Stimulated activated CD8-positive, alpha-beta memory T cell treated with anti-CD3 and anti-CD28 coated beads, Interleukin-12 subunit alpha, Interleukin-12 subunit beta, amount 100 ng/mL, for 4 hours (primary cell): ENCODE data around the gene EPS8L1.
A peak's percentile ranks its signal among the peaks of the same experiment; 100 is the strongest.

Source experiments
- DNase-seq: peaks from one replicate; pipeline ENCODE4 v3.0.0-alpha.2; 2020; ENCODE audit warnings: low read depth

The EPS8L1 gene

GRCh38 chr19:55080121-55080967 is 4.7 kb downstream of the EPS8L1 start:
- no peak for DNase-seq

DNA sequence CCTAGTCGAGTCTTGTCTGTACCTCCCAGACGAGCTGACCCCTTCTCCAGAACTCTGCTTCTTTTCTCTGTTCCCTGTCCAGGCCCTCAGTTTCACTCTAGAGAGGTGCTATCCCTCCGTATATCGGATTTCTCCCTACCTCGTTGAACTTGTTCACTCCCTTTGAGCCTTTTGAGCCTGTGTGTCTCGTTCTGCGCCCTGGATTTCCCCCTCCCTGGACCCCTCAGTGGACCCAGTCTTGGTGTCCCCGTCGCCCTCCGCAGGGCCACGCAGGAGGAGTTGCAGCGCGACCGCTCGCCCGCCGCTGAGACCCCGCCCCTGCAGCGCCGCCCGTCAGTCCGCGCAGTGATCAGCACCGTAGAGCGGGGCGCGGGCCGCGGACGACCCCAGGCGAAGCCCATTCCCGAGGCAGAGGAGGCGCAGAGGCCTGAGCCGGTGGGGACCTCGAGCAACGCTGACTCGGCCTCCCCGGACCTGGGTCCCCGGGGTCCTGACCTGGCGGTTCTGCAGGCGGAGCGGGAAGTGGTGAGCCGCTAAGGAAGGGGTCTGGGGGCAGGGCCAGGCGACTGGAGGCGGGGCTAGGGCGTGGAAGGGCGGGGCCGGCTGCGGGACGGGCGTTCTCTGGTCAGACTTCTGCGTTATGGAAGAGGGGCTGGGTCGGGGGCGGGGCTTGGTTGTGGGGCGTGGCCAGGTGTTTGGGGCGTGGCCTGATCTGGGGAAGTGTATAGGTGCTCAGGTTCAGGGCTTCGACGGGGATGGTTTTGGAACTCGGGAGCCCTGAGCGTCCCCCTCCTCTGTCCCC is 5.5 kb downstream of the EPS8L1 start:
- peak; percentile 73 for DNase-seq

GRCh38 chr19:55081770-55082019 is 6.0 kb downstream of the EPS8L1 start:
- no peak for DNase-seq

DNA sequence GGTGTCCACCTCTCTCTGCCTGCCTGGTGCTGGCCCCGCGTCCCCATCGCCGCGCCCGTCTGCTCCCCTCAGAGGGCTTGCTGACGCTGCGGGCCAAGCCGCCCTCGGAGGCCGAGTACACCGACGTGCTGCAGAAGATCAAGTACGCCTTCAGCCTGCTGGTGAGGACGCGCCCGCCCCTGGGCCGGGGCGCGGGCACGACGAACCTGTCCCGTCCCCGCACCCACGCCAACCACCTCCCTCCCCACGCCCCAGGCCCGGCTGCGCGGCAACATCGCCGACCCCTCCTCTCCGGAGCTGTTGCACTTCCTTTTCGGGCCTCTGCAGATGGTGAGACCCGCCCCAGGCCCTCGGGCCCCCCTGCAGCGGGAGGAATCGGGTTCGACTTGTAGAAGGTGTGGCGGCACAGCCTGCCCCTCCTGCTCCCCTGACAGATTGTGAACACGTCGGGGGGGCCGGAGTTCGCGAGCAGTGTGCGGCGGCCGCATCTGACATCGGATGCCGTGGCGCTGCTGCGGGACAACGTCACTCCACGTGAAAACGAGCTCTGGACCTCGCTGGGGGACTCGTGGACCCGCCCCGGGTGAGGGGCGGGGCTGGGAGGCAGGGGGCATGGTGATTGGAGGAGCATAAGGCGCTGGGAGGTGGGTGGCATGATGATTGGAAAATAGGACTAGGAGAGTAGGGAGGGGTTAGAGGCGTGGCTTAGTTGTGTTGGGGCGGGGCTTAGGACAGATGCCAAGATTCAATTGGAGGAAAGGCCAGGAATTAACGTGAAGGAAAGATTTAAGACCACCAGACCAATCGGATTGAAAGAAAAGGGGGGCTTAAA is 6.6 kb downstream of the EPS8L1 start:
- no peak for DNase-seq

DNA sequence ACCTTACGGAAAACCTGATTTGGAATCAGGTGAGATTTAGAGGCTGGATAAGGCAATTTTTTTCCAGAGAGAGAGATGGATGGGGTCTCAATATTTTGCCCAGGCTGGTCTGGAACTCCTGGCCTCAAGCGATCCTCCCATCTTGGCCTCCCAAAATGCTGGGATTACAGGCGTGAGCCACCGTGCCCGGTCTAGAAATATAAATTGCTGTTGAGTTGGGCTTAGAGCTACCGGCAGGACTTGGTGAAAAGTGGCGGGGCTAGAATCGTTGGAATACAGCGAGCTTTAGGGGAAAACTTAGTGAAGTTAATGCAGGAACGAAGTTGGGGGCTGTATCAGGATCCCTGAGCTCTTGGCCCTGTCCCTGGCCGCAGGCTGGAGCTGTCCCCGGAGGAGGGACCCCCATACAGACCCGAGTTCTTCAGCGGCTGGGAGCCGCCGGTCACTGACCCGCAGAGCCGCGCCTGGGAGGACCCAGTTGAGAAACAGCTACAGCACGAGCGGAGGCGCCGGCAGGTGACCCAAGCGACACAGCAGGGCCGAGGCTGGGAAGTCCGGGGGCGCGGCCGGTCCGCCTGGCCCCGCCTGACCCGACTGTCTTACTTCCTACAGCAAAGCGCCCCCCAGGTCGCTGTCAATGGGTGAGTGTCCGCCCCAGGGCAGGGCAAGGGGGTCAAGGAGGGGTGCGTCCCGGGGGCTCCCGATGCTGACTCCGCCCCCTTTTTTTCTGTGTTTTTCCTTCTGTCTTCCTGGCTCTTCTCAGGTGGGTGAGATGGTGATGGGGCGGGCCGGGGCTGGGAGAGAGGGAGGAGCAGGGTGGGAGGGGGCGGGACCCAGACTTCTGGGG is 7.6 kb downstream of the EPS8L1 start:
- no peak for DNase-seq

DNA sequence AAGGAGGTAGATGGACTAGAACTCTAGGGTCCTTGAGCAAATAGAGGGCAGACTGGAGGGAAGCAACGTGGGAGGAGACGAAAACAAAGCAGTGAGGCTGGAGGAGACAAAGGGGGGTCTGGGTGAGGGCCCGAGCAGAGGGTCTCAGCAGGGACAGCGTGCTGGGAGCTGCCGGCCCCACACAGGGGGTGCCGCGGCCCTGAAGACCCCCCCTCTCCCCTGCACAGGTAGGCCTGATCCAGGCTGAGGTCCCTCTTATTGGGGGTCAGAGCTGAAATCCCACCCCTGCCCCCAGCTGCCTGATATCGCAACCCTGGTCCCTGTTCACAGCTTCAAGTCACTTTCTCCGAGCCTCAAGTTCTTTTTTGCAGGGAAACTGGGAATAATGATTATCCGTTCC is 8.7 kb downstream of the EPS8L1 start:
- DNase-seq, result no peak

DNA sequence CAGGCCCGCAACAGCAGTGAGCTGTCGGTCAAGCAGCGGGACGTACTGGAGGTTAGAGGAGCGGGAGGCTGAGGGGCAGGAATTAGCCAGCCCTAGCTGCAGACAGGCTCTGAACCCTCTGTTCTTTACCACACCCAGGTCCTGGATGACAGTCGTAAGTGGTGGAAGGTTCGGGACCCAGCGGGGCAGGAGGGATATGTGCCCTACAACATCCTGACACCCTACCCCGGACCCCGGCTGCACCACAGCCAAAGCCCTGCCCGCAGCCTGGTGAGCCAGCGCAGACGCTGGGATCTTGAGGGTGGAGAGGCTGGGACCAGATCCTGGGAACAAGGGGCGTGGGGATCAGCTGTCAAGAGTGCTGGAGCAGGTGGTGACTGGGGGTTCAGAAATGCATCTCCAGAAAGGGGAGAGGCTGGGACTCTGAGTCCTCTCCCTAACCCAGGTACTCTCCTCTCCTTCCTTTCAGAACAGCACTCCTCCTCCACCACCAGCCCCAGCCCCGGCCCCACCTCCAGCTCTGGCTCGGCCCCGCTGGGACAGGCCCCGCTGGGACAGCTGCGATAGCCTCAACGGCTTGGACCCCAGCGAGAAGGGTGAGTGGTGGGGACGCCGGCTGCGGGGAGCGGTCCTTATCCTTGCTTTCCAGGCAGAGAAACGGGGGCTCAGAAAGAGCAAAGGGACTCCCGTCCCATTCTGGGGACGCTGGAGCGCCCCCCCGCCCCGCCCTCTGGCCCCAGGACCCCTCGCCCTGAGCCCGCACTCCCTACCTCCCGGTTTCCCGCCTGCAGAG is 10.4 kb downstream of the EPS8L1 start:
- no peak for DNase-seq

DNA sequence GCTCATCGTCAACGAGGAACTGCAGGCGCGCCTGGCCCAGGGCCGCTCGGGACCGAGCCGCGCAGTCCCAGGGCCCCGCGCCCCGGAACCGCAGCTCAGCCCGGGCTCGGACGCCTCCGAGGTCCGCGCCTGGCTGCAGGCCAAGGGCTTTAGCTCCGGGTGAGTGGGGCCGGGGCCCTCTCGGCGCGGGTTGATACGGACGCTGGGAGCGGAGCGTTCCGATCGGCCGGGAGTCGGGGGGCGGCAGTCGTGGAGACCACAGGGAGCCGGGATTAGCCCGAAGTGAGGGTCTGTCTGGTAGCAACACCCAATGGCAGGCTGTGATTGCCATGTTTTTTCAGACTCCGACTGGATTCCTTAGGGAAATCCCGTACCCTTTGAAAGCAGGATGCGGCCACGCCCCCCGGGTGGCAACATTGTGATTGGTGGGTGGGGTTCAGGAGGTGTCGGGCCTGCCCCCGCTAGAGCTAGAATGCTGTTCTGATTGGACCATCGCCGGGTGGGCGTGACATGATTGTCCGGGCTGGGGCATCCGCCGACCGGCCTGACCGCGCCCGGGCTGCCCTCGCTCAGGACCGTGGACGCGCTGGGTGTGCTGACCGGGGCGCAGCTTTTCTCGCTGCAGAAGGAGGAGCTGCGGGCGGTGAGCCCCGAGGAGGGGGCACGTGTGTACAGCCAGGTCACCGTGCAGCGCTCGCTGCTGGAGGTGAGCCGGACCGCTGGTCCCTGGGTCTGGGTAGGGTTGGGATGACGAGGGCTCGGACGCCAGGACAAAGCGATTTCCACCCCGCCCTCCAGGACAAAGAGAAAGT is 11.3 kb downstream of the EPS8L1 start:
- DNase-seq, result no peak

DNA sequence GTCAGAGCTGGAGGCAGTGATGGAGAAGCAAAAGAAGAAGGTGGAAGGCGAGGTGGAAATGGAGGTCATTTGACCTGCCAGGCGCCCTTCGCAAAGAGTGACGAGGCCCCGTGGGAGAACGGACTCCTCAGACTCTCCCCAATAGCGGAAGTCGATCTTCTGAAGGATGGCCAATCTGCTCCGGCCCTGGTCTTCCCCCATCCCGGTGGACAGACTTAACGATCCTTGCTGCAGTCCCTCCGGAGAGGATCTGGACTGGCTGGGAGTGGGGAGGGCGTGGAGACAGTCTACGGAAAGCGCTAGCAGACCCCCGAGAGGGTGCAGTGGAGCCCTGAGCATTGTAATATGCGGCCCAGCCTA is 11.9 kb downstream of the EPS8L1 start:
- no peak for DNase-seq

GRCh38 chr19:55088021-55088451 is 12.4 kb downstream of the EPS8L1 start:
- no peak for DNase-seq

DNA sequence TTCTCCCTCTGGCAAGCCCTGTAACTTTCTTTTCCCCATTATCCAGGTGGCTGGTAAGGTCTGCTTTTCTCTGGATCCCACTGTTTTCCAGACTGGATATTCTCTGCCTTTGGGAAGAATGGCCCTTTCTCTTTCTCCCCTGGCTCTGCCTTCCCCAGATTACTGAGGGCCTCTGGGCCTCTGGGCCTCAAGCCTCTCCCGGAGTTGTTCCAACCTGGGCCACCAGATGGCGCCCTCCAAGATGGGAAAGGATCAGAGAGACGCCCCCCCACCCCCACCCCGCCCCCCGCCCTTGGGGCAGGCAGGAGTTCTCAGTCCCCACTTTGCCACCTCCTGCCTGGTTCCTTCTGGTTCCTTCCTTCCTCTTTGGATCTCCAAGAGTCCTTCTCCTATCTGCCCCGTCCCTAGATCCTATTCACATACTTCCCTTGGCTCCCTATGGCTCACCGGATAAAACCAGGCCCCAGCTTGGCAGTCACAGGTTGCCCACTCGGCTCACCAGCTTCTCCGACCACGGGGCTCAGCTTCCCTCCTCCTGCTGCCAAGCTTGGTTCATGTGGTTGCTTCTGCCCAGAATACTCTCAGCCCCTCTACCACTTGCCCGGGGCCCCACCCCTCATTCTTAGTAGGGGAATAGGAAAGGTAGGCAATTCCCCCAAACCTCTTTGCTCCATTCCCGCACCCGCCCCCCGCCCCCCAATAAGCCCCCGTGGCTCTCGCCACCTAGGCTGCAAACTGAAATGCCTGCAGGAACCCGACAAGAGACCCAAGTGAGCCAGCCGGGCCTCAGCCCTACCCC is 13.1 kb downstream of the EPS8L1 start:
- peak; percentile 43 for DNase-seq

GRCh38 chr19:55089342-55089944 is 13.8 kb downstream of the EPS8L1 start:
- DNase-seq, result no peak

- DNase-seq, result no peak
These were observed 14.9 kb downstream of the EPS8L1 start for GRCh38 chr19:55090564-55090963.

DNA sequence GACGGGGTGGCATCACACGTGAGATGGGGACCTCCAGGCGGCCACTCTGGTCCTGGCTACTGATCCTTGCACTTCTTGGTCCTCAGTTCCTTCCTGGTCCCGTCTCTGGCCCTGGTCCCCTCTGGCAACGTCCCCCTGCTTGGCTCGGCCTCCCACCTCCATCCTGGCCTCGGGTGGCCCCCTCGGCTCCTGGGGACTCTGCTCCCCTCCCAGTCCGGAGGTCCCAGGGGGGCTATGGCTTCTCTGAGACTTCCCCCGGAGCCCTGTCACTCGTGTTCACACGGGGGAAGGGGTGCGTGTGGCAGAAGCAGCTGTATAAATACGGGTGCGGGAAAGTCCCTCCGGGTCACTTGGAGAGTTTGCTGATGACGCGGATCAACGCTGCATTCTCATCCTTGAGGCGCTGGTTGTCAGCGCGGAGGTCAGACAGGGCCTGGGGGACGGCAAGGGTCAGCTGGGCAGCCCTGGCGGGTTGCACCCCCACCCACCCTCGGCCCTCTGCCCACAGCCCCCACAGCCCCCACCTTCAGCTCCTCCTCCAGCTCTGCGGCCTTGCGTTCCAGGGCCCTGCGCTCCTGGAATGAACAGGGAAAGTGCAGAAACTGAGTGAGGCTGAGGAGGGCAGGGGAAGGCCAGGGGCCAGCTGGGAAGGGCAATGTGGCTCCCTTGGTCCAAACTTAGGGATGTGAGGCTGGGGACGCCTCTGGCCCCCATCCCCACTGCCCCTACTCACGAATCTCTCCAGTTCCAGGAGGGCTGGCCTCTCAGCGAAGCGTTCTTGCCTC is 15.6 kb downstream of the EPS8L1 start:
- no peak for DNase-seq

DNA sequence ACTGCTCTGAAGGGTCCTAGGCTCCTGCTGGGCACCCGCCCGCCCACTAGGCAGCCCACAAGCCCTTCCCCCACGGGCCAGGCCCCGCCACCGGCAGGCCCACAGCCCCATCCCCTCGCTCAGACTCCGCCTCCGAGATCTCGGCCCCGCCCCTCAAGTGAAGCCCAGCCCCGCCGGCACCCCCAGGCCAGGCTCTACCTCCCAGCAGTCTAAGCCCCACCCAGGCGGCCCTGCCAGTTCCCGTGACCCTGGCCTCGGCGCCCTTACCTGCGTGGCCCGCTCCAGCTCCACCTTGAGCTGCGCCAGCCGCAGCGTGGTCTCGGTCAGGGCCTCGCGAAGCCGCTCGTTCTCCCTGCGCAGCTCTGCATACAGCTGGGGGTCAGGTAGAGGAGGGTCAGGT is 16.3 kb downstream of the EPS8L1 start:
- DNase-seq, result no peak

DNA sequence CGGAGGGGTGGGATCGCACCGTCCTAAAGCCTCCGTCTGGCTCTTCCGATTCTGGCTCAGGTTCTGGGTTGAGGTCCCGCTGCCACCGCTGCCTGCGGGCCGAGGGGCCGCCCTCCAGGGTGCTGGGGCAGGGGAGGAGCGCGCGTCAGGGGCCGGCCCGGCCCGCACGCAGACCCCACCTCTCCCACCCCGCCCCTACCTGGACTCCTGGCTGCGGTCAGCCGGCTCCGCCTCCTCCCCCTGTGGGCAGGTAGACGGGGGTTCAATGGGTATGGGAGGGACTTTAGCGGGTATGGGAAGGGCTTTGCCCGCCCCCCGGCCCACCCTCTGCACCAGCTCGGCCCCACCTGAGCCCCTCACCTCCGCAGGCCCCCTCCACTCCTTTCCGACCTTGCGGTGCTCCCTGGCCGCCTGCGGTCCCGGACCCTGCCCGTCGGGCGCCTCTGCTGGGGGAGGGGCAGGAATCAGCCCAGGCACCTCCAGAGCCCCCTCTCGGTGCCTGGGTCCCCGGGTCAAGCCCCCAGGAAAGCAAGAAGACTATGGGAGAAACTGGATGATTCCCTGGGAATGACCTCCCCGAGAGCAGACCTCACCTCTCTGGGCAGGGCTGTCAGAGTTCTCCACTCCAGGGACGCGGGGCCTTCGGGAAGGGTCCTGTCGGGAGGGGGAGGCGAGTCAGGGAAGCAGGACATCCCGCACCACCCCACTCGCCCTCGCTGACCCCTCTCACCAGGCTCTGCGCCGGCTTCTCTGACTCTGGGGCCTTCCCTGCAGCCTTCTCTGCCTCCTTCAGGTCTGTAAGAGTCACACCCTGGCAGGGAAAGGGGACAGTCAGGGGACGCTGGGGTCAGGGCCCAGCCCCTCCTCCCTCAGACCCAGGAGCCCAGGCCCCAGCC is 17.0 kb downstream of the EPS8L1 start:
- no peak for DNase-seq
